Measurements from ENCODE around the gene TUBB.
A peak's percentile ranks its signal among the peaks of the same experiment; 100 is the strongest.

The TUBB gene

GRCh38 chr6:30679765-30680535, 40.2 kb upstream of the TUBB start:
- TF ChIP-seq CTCF (IDR thresholded peaks at IDR 0.05; ENCODE audit: extremely low read depth, missing control alignments): no peak
- no peak for DNase-seq (ENCODE audit: low spot score)

GRCh38 chr6:30681766-30682142, 38.4 kb upstream of the TUBB start:
- no peak for DNase-seq (ENCODE audit: low spot score)

DNA sequence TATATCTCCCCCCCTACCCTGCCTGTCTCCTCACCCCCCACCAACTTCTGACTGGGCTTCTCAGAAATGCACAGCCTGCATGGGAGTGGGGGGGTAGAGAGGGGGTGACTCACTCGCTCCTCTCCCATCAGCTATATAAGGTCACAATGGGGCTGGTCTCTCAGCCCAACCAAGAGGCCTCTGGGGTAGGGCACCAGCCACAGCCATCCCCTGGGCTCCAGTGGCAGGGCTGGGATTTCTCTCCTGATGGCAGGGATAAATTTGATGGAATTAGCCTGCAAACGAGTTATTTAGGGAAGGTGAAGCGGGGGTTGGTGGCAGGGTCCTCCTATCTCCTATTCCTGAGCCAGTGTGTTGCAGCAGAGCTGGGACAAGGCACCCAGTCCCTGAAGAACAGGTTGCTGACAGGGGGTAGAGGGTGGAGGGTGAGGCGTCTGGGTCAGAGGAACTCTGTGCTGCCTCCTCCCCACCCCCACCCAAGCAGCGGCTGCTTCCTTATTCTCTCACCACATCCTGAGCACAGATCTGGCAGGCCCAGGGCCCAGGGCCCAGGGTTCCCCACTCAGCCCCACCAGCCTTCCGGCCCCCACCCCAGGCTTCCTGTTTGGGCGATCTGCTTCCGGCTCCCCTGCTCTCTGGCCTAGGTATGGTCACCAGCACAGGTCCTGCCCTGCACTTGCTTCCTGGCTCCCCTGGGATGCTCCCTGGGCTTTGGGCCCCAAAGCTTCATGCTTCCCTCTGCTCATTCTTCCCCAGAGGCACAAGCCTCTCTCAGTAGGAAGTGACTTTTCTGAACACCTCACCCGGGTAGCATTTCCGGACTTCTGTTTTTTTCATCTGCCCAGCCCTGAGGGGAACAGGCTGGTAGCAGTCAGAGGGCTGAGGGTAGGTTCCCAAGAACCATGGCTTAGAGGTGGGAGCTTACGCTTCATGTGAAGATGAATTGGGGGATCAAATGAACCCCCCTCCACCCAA, 37.7 kb upstream of the TUBB start:
- TF ChIP-seq CTCF (IDR thresholded peaks at IDR 0.05; ENCODE audit: extremely low read depth, missing control alignments): no peak
- peak; percentile 85 for DNase-seq (ENCODE audit: low spot score)

More at GRCh38 chr6:30681766-30682142, 38.4 kb upstream of the TUBB start:
- TF ChIP-seq CTCF (IDR thresholded peaks at IDR 0.05; ENCODE audit: extremely low read depth, missing control alignments): no peak

- no peak for TF ChIP-seq CTCF (IDR thresholded peaks at IDR 0.05; ENCODE audit: extremely low read depth, missing control alignments)
- no peak for DNase-seq (ENCODE audit: low spot score)
Observed at GRCh38 chr6:30683183-30683979, 36.8 kb upstream of the TUBB start.

DNA sequence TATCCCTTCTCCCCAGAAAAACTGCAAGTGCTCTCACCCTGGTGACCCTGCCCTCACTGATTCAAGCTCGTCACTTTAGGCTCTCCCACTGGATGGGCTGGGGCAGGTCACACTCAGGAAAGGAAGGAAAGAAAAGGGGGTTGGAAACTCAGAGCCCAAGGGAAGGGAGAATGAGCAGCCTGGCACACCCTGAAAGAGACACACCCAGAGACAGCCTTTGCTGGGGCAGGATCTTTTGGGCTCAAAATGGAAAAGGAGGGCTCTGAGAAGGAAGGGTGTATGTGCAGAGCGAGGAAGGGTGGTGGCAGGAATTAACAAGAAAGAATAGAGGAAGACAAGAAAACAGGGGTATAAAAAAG, 36.2 kb upstream of the TUBB start:
- no peak for TF ChIP-seq CTCF (IDR thresholded peaks at IDR 0.05; ENCODE audit: extremely low read depth, missing control alignments)

DNA sequence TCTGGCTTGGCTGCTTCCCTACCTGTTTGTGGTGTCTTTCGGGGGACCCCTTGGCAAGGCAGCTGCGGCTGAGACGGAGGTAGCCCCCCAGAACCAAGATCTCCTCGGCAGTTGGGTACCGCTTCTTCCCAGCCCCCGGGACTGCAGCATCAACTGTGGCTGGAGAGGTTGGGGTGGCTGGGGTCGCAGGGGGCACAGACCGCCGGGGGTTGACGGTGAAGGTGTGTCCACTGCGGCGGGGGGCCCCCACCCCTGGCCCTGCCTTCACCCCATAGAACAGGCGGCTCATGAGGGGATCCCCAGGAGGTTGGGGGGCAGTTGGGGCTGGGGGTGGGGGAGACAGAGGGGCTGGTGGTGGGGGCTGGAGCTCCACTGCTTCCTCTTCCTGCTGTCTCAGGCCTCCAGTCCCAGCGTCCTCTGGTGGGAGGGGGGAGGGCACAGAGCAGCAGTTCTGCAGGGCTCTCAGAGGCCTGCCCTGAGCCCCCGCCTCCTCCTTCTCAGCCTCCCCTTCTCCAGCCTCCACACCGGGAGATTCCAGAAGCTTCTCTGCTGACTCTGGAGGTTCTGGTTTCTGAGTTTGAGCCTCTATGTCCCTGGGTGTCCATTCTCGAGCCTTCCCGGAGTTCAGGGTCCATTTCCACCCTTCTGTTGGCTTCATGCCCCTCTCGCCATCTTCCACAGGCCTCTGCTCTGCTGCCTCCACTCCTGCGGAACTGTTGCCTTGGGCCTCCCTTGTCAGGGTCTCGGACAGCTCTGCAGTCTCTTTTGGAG, 35.6 kb upstream of the TUBB start:
- TF ChIP-seq CTCF (IDR thresholded peaks at IDR 0.05; ENCODE audit: extremely low read depth, missing control alignments): no peak
- peak; percentile 59 for DNase-seq (ENCODE audit: low spot score)

More for the DNA sequence above, 36.2 kb upstream of the TUBB start:
- no peak for DNase-seq (ENCODE audit: low spot score)
